ENCODE data around the gene USP47. TPM values are rescaled to one million over a fixed set of nuclear protein-coding genes. Genes with fewer than 3 reads are reported as not detected.

The USP47 gene
- total and polyA plus RNA-seq, 2 of the 13 experiments (the other 11 are each of a cell fraction or from before 2014, with no cell fraction given): 12.2 to 52.7 TPM

- TF ChIP-seq HMGXB3 (CRISPR knock-in tag; IDR thresholded peaks at IDR 0.05; ENCODE audit: borderline replicate concordance) (peak; percentile 60; the same call in 1 of the 2 replicates), NONO (IDR thresholded peaks at IDR 0.05) (no peak), NONO (CRISPR knock-in tag; conservative IDR thresholded peaks at IDR 0.05) (peak; percentile 61; the same call in 1 of the 2 replicates), ZNF136 (CRISPR knock-in tag; IDR thresholded peaks at IDR 0.05; ENCODE audit: low read depth) (no peak), GFI1 (CRISPR knock-in tag; IDR thresholded peaks at IDR 0.05; ENCODE audit: borderline replicate concordance) (no peak), ZNF280B (CRISPR knock-in tag; IDR thresholded peaks at IDR 0.05; ENCODE audit: borderline replicate concordance) (peak; percentile 58), FOXM1 (CRISPR knock-in tag; IDR thresholded peaks at IDR 0.05) (no peak), ONECUT2 (CRISPR knock-in tag; IDR thresholded peaks at IDR 0.05) (peak; percentile 95), ZNF580 (CRISPR knock-in tag; IDR thresholded peaks at IDR 0.05; ENCODE audit: borderline replicate concordance, low read depth) (peak; percentile 87), KDM6A (CRISPR knock-in tag; IDR thresholded peaks at IDR 0.05; ENCODE audit: low read depth) (no peak), SSRP1 (CRISPR knock-in tag; IDR thresholded peaks at IDR 0.05) (no peak), SOX13 (IDR thresholded peaks at IDR 0.05) (peak; percentile 54; the same call in 1 of the 2 replicates), SOX13 (CRISPR knock-in tag; conservative IDR thresholded peaks at IDR 0.05 in 1 of 2, IDR thresholded peaks at IDR 0.05 in 1 of 2) (peak in 1 of 2 experiments; percentile 31; a peak in 1 of 4 replicates), ZFX (CRISPR knock-in tag; IDR thresholded peaks at IDR 0.05; ENCODE audit: low read depth) (peak; percentile 98), ZNF547 (CRISPR knock-in tag; IDR thresholded peaks at IDR 0.05) (peak; percentile 53; the same call in 1 of the 2 replicates), ZHX1 (CRISPR knock-in tag; IDR thresholded peaks at IDR 0.05; ENCODE audit: low read depth) (peak; percentile 96), GATA4 (IDR thresholded peaks at IDR 0.05; ENCODE audit: borderline replicate concordance, low read depth) (no peak), MAF1 (CRISPR knock-in tag; IDR thresholded peaks at IDR 0.05; ENCODE audit: borderline replicate concordance) (no peak; the same call in 1 of the 2 replicates), ATAD3A (CRISPR knock-in tag; IDR thresholded peaks at IDR 0.05) (no peak)
Observed at GRCh38 chr11:11841723-11842420, at the start of gene USP47 (continued).
